Measurements from ENCODE around the gene SCCPDH. TPM values are rescaled to one million over a fixed set of nuclear protein-coding genes. Genes with fewer than 3 reads are reported as not detected.
A peak's percentile ranks its signal among the peaks of the same experiment; 100 is the strongest.
"Not testable (repeated sequence)": the region's sequence is repeated elsewhere in the genome, so short reads cannot be mapped to it uniquely, and the experiment has no call there.

The SCCPDH gene
- total RNA-seq, 1 donor from 2014 or later, result 34.1 TPM

DNA sequence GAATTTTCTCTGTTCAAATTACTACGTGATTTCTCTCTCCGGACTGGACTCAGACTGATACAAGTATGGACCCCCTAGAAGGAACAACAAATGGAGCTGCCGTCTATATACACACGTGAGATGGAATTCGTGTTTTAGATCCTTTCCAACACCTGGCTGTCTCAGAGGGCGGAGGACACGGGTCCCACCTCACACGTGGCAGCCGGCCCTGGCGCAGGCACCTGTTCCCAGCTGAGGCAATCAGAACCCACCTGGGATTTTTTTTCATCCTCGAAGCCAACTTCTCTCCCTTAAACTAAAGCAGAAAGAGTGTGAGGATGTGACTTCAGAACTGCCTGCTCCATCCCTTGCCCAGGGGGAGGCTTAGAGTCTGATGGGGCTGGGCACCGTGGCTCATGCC is 34.1 kb upstream of the SCCPDH start:
- no peaks in the 10 kb centered on the region for H3K27me3 Mint-ChIP-seq
- H3K4me1 Mint-ChIP-seq (ENCODE audit: unreplicated experiment), result peaks cover 5% of the 10 kb centered on the region
- TF ChIP-seq, protein P1, sequence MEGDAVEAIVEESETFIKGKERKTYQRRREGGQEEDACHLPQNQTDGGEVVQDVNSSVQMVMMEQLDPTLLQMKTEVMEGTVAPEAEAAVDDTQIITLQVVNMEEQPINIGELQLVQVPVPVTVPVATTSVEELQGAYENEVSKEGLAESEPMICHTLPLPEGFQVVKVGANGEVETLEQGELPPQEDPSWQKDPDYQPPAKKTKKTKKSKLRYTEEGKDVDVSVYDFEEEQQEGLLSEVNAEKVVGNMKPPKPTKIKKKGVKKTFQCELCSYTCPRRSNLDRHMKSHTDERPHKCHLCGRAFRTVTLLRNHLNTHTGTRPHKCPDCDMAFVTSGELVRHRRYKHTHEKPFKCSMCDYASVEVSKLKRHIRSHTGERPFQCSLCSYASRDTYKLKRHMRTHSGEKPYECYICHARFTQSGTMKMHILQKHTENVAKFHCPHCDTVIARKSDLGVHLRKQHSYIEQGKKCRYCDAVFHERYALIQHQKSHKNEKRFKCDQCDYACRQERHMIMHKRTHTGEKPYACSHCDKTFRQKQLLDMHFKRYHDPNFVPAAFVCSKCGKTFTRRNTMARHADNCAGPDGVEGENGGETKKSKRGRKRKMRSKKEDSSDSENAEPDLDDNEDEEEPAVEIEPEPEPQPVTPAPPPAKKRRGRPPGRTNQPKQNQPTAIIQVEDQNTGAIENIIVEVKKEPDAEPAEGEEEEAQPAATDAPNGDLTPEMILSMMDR (conservative IDR thresholded peaks at IDR 0.05), result no peak
- H3K27ac Mint-ChIP-seq, result no peak overlapping the region
- H3K9me3 Mint-ChIP-seq, result peaks cover 12% of the 10 kb centered on the region
- peaks cover 4% of the 10 kb centered on the region for H3K36me3 Mint-ChIP-seq
- no peak for DNase-seq (ENCODE audit: extremely low spot score, unreplicated experiment)
- no peak overlapping the region for H3K4me3 Mint-ChIP-seq

DNA sequence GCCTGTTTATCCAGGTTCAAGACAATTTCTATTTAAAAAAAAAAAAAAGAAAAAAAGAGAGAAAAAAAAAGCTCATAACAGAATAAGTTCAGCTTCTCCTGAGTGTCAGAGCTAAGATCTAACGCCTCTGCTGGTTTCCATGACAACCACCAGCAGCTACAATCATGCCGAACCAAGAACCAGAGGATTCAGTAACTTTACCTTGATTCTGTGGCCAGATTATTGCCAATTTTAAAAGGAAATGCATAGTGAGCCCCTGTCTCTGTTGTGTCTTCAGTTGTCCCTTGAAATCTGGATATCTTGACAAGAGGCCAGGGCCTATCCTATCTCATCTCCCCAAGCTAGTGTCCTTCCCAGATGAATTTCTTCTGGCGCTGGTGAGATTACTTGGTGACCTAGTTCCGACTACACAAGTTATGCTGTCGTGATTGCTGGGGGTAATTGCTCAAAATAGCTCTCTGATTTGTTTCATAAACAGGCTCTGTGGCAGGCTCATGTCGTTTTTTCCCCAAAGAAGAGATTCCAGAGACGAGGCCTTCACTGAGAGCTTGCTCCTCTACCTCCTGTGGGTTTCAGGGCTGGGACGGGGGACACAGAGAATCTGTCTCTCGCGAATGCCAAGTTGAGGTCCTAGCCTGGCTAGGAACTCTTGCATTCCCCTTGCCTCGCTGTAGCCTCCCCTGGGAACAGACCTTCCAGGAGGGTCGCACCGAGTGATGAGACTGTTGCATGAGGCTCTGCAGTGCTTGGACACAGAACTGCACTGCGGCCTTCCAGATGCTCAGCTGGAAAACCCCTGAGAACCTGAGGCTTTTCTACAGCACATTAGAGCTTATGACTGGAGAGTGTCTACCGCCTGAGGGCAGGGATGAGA is 32.4 kb upstream of the SCCPDH start:
- TF ChIP-seq, protein P1 (conservative IDR thresholded peaks at IDR 0.05), result no peak
- DNase-seq (ENCODE audit: extremely low spot score, unreplicated experiment), result peak; percentile 53
- H3K4me3 Mint-ChIP-seq, result no peak overlapping the region
- no peaks in the 10 kb centered on the region for H3K27me3 Mint-ChIP-seq
- H3K9me3 Mint-ChIP-seq, result peaks cover 12% of the 10 kb centered on the region
- H3K4me1 Mint-ChIP-seq (ENCODE audit: unreplicated experiment), result peaks cover 5% of the 10 kb centered on the region
- H3K27ac Mint-ChIP-seq, result no peak overlapping the region
- H3K36me3 Mint-ChIP-seq, result peaks cover 4% of the 10 kb centered on the region

DNA sequence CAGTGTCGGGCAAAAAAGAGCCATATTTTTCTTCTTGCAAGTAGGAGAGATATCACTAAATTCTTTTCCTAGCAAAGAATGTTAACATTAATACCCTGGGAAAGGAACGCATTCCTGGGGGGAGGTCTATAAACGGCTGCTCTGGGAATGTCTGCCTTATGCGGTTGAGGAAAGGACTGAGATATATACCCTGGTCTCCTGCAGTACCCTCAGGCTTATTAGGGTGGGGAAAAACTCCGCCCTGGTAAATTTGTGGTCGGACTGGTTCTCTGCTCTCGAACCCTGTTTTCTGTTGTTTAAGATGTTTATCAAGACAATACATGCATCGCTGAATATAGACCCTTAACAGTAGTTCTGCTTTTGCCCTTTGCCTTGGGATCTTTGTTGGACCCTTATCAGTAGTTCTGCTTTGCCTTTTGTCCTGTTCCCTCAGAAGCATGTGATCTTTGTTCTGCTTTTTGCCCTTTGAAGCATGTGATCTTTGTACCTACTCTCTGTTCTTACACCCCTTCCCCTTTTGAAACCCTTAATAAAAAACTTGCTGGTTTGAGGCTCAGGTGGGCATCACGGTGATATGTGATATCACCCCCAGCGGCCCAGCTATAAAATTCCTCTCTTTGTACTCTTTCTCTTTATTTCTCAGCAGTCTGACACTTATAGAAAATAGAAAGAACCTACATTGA is 29.9 kb upstream of the SCCPDH start:
- not testable (repeated sequence) for H3K27ac Mint-ChIP-seq, H3K27me3 Mint-ChIP-seq, H3K4me3 Mint-ChIP-seq, H3K36me3 Mint-ChIP-seq
- peak; percentile 15 for DNase-seq (ENCODE audit: extremely low spot score, unreplicated experiment)
- H3K4me1 Mint-ChIP-seq (ENCODE audit: unreplicated experiment), result peaks cover 10% of the 10 kb centered on the region
- peaks cover 12% of the 10 kb centered on the region for H3K9me3 Mint-ChIP-seq

DNA sequence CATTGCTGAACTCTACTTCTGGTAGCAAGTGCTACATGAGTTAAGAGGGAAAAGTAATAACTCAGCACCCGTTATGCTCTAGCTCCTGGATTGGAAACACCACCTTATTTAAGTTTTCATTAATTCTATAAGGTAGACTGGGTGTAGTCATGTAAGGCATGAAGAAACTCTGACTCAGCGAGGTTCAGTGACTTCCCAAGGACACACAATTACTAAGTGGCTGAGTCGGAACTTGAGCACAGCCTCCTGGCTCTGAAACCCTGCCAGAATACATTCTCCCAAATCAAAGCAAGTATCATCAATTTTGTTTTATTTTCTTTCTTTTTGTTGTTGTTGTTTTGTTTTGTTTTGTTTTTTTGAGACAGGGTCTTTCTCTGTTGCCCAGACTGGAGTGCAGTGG is 29.1 kb upstream of the SCCPDH start:
- H3K27ac Mint-ChIP-seq, result no peak overlapping the region
- H3K27me3 Mint-ChIP-seq, result no peaks in the 10 kb centered on the region
- TF ChIP-seq, protein P1 (conservative IDR thresholded peaks at IDR 0.05), result no peak
- peaks cover 11% of the 10 kb centered on the region for H3K4me1 Mint-ChIP-seq (ENCODE audit: unreplicated experiment)
- peaks cover 4% of the 10 kb centered on the region for H3K36me3 Mint-ChIP-seq
- DNase-seq (ENCODE audit: extremely low spot score, unreplicated experiment), result peak; percentile 2
- no peak overlapping the region for H3K4me3 Mint-ChIP-seq
- peaks cover 12% of the 10 kb centered on the region for H3K9me3 Mint-ChIP-seq

DNA sequence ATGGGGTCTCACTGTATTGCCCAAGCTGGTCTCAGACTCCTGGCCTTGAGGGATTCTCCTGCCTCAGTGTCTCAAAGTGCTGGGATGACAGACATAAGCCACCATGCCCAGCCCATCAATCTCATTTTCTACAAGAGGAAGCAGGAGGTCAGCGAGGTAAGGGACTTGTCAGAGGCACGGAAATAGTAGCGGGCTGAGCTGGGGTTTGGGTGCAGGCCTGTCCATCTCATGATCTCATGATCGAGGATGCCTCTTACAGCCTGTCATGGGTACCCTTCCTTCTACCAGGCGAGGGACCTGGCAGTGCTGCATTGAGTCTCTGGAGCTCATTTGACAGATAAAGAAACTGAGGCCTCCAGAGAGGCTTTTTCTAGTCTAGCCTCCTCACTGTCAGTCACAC is 28.5 kb upstream of the SCCPDH start:
- Mint-ChIP-seq H3K4me3 (no peak overlapping the region), H3K9me3 (peaks cover 12% of the 10 kb centered on the region), H3K27me3 (no peaks in the 10 kb centered on the region), H3K4me1 (ENCODE audit: unreplicated experiment) (peaks cover 11% of the 10 kb centered on the region), H3K36me3 (peaks cover 4% of the 10 kb centered on the region), H3K27ac (no peak overlapping the region)
- TF ChIP-seq, protein P1 (conservative IDR thresholded peaks at IDR 0.05), result no peak
- peak; percentile 29 for DNase-seq (ENCODE audit: extremely low spot score, unreplicated experiment)

All from type B pancreatic cell (in vitro differentiated cells).